CD4-positive, alpha-beta T cell (primary cell): ENCODE data around the gene CDKN2A. TPM values are rescaled to one million over a fixed set of nuclear protein-coding genes. Genes with fewer than 3 reads are reported as not detected.
A peak's percentile ranks its signal among the peaks of the same experiment; 100 is the strongest.

Experiments
- ATAC-seq: fragments of 200-7000 bp; cut with Tn5 transposase; one replicate; pipeline ENCODE4 v1.10.0; 2022; ENCODE audit warnings: mild to moderate bottlenecking; ENCODE audit not compliant: poor library complexity
- CTCF ChIA-PET: fragments of 350-600 bp; sonication (Branson Sonifier 250); formaldehyde crosslinking; loops from one replicate; lab custom pipeline; 2021; ENCODE audit warnings: antibody characterized with exemption, inconsistent platforms; lab: Charles Lee
- POLR2A ChIA-PET: fragments of 350-600 bp; sonication (Branson Sonifier 250); formaldehyde crosslinking; loops from one replicate; lab custom pipeline; 2021; ENCODE audit warnings: antibody characterized with exemption, inconsistent platforms; lab: Charles Lee
- DNase-seq, 14 experiments: peaks; one replicate each; pipeline ENCODE4 v3.0.0-alpha.2; 2013 to 2020; ENCODE audit warnings: mixed read lengths in 2 of 14
- H3K27ac ChIP-seq, 2 donors: one replicate each; pipeline versions ENCODE4 v1.5.1 to v1.7.0; 2013; ENCODE audit warnings: low read length in 2 of 2, low read depth in 1 of 2, mild to moderate bottlenecking in 1 of 2
- H3K27me3 ChIP-seq, 2 experiments: 1 replicate in 1 of 2; 2 replicates in 1 of 2; pipeline versions ENCODE4 v1.6.1 to v1.7.0; 2013; ENCODE audit warnings: low read length in 2 of 2, control low read depth in 1 of 2, mild to moderate bottlenecking in 1 of 2, moderate library complexity in 1 of 2; ENCODE audit not compliant: insufficient read depth in 2 of 2, control insufficient read depth in 1 of 2
- H3K36me3 ChIP-seq: one replicate; pipeline ENCODE4 v1.6.1; 2013; ENCODE audit warnings: low read length, control low read depth; ENCODE audit not compliant: insufficient read depth
- H3K4me1 ChIP-seq: one replicate; pipeline ENCODE4 v1.6.1; 2013; ENCODE audit warnings: low read length, control low read depth; ENCODE audit not compliant: insufficient read depth
- H3K4me3 ChIP-seq: one replicate; pipeline ENCODE4 v1.5.1; 2013; ENCODE audit warnings: mild to moderate bottlenecking, low read length, moderate library complexity
- H3K9me3 ChIP-seq, 2 experiments: 1 replicate in 1 of 2; 2 replicates in 1 of 2; pipeline versions ENCODE4 v1.6.1 to v1.7.0; 2013; ENCODE audit warnings: low read length in 2 of 2, mild to moderate bottlenecking in 2 of 2, control low read depth in 1 of 2, moderate library complexity in 1 of 2; ENCODE audit not compliant: control insufficient read depth in 1 of 2, insufficient read depth in 1 of 2
- H3K27ac Mint-ChIP-seq: one replicate; pipeline ENCODE4 v1.8.0; 2020; ENCODE audit warnings: mixed read lengths
- H3K27me3 Mint-ChIP-seq: one replicate; pipeline ENCODE4 v1.8.0; 2021; ENCODE audit warnings: mixed read lengths
- H3K36me3 Mint-ChIP-seq: one replicate; pipeline ENCODE4 v1.8.0; 2021; ENCODE audit warnings: low read depth, mixed read lengths
- H3K4me1 Mint-ChIP-seq: one replicate; pipeline ENCODE4 v1.8.0; 2021; ENCODE audit warnings: low read depth, mixed read lengths
- H3K4me3 Mint-ChIP-seq: one replicate; pipeline ENCODE4 v1.8.0; 2020; ENCODE audit warnings: mild to moderate bottlenecking, mixed read lengths
- H3K9me3 Mint-ChIP-seq: one replicate; pipeline ENCODE4 v1.8.0; 2020; ENCODE audit warnings: mixed read lengths
- intact Hi-C, 2 experiments: fragments of 100-400 bp; cut with DNase I in 1 of 2; cut with micrococcal nuclease in 1 of 2; formaldehyde crosslinking; loops; one replicate each; pipeline versions ENCODE4 v1.15.1 to v1.9.0; 2023 to 2025; cut with DNase I, micrococcal nuclease
- total RNA-seq, 174 experiments: library from RNA in 2 of 174; stranded (reverse) in 2 of 174; gene quantifications; one replicate each; pipeline ENCODE4 v1.2.3 and lab custom pipeline; 2021 to 2026
- TF ChIP-seq, protein P1 (sequence below): fragments of 200-600 bp; IDR thresholded peaks from one replicate; pipeline ENCODE4 v1.8.0; 2022; ENCODE audit warnings: antibody characterized with exemption, mild to moderate bottlenecking

CDKN2A gene
- total RNA-seq, 2 experiments from 2014 or later: 0.71 to 0.89 TPM

DNA sequence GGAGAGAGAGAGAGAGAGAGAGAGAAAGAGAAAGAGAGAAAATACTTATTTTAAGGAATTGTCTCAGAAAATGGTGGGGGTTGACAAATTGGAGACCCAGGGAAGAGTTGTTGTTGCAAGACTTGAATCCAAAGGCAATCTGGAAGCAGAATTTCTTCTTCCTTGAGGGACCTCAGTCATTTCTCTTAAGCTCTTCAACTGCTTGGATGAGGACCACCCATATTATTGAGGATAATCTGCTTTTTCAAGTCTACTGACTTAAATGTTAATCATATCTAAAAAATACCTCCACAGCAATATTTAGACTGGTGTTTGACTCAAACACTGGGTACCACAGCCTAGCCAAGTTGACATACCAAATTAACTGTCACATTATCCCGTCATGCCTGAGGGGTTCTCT, 3.3 kb upstream of the CDKN2A start:
- Mint-ChIP-seq H3K4me3 (peak overlapping the region; percentile 14), H3K4me1 (peaks cover 11% of the 10 kb centered on the region), H3K9me3 (no peaks in the 10 kb centered on the region), H3K36me3 (peaks cover 10% of the 10 kb centered on the region), H3K27ac (no peak overlapping the region), H3K27me3 (peaks cover 59% of the 10 kb centered on the region)
- DNase-seq (no peak), ATAC-seq (no peak)
- Histone ChIP-seq H3K4me3 (no peak overlapping the region), H3K4me1 (peaks cover 20% of the 10 kb centered on the region), H3K27ac (no peak overlapping the region), H3K27me3 (peaks cover 0 to 18% of the 10 kb centered on the region in 2 experiments), H3K36me3 (no peaks in the 10 kb centered on the region), H3K9me3 (no peaks in the 10 kb centered on the region)
- intact Hi-C loops: no loop called here
- TF ChIP-seq, protein P1, sequence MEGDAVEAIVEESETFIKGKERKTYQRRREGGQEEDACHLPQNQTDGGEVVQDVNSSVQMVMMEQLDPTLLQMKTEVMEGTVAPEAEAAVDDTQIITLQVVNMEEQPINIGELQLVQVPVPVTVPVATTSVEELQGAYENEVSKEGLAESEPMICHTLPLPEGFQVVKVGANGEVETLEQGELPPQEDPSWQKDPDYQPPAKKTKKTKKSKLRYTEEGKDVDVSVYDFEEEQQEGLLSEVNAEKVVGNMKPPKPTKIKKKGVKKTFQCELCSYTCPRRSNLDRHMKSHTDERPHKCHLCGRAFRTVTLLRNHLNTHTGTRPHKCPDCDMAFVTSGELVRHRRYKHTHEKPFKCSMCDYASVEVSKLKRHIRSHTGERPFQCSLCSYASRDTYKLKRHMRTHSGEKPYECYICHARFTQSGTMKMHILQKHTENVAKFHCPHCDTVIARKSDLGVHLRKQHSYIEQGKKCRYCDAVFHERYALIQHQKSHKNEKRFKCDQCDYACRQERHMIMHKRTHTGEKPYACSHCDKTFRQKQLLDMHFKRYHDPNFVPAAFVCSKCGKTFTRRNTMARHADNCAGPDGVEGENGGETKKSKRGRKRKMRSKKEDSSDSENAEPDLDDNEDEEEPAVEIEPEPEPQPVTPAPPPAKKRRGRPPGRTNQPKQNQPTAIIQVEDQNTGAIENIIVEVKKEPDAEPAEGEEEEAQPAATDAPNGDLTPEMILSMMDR: no peak
- ChIA-PET CTCF (no interaction called here), POLR2A (interaction anchor here (0.9 kb wide), 1 partner anchor 9 kb away, joined by 3 read pairs; no protein-coding TSS in a partner anchor)

DNA sequence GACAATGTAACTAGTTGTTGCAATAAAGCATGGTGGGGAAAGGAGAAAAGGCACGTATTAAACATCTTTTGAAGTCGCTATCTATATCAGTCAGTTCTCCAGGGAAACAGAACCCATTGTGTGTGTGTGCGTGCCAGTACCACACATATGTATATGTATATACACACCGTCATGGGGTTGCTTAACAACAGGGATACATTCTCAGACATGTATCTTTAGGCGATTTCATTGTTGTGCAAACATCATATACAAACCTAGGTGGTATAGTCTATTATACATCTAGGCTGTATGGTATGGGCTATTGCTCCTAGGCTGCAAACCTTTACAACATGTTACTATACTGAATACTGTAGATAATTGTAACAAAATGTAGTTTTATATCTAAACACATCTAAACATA, 2.7 kb upstream of the CDKN2A start:
- Mint-ChIP-seq H3K27me3 (peaks cover 53% of the 10 kb centered on the region), H3K4me3 (peak overlapping the region; percentile 100), H3K9me3 (no peaks in the 10 kb centered on the region), H3K27ac (no peak overlapping the region), H3K36me3 (peaks cover 10% of the 10 kb centered on the region), H3K4me1 (peaks cover 11% of the 10 kb centered on the region)
- ChIA-PET POLR2A (interaction anchor here (0.9 kb wide), 1 partner anchor 10 kb away, joined by 3 read pairs; no protein-coding TSS in a partner anchor), CTCF (no interaction called here)
- intact Hi-C loops: no loop called here
- ATAC-seq (no peak), DNase-seq (no peak)
- TF ChIP-seq, protein P1: no peak
- H3K9me3 ChIP-seq: no peaks in the 10 kb centered on the region
- H3K36me3 ChIP-seq: no peaks in the 10 kb centered on the region
- no peak overlapping the region for H3K27ac ChIP-seq
- H3K27me3 ChIP-seq: peaks cover 0 to 12% of the 10 kb centered on the region in 2 experiments
- no peak overlapping the region for H3K4me3 ChIP-seq
- H3K4me1 ChIP-seq: peaks cover 20% of the 10 kb centered on the region

DNA sequence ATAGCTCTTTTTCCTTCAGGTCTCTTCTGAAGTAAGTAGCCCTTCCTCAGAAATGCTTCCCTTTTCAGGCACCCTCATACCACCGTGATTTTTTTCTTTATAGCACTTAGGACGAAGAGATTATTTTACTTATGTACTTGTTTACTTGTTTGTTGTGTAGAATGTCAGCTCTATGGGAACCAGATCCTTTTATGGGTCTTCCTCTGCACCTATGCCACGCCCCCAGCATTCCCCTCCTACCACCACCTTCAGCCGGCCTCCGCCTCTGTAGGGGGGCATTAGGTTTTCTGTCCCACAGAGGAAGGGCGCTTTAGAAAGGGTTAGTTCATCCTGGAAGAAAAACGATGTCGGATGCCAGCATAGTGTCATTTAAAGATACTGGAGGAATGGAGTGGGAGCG, 2.2 kb upstream of the CDKN2A start:
- Mint-ChIP-seq H3K4me3 (peak overlapping the region; percentile 100), H3K4me1 (peaks cover 11% of the 10 kb centered on the region), H3K27me3 (peaks cover 51% of the 10 kb centered on the region), H3K36me3 (peaks cover 10% of the 10 kb centered on the region), H3K9me3 (no peaks in the 10 kb centered on the region), H3K27ac (peak overlapping the region; percentile 78)
- H3K4me3 ChIP-seq: no peak overlapping the region
- no peaks in the 10 kb centered on the region for H3K36me3 ChIP-seq
- peaks cover 0 to 12% of the 10 kb centered on the region in 2 experiments for H3K27me3 ChIP-seq
- ATAC-seq (no peak), DNase-seq (no peak)
- intact Hi-C loops: no loop called here
- CTCF ChIA-PET: interaction anchor here (1.4 to 2.9 kb wide), 2 partner anchors 10 to 11 kb away, joined by 3 to 17 read pairs; no protein-coding TSS in a partner anchor
- TF ChIP-seq, protein P1: no peak
- POLR2A ChIA-PET: no interaction called here
- peaks cover 20% of the 10 kb centered on the region for H3K4me1 ChIP-seq
- no peaks in the 10 kb centered on the region for H3K9me3 ChIP-seq
- H3K27ac ChIP-seq: no peak overlapping the region
